ENCODE measurements around the gene KANK4.

Gene KANK4

DNA sequence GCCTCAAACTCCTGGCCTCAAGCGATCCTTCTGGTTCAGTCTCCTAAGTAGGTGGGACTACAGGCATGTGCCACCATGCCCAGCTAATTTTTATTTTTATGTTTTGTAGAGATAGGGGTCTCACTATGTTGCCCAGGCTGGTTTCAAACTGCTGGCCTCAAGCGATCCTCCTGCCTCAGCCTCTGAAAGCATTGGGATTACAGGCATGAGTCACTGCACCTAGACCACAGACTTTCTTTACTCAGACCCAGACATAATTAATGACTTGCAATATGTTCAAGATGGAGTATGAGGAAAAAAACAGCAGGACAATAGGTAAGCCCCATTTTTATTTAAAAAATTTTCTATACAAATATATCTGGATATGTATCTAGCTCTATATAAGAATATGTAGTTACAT is 13.2 kb downstream of the KANK4 start:
- TF ChIP-seq, protein P1, sequence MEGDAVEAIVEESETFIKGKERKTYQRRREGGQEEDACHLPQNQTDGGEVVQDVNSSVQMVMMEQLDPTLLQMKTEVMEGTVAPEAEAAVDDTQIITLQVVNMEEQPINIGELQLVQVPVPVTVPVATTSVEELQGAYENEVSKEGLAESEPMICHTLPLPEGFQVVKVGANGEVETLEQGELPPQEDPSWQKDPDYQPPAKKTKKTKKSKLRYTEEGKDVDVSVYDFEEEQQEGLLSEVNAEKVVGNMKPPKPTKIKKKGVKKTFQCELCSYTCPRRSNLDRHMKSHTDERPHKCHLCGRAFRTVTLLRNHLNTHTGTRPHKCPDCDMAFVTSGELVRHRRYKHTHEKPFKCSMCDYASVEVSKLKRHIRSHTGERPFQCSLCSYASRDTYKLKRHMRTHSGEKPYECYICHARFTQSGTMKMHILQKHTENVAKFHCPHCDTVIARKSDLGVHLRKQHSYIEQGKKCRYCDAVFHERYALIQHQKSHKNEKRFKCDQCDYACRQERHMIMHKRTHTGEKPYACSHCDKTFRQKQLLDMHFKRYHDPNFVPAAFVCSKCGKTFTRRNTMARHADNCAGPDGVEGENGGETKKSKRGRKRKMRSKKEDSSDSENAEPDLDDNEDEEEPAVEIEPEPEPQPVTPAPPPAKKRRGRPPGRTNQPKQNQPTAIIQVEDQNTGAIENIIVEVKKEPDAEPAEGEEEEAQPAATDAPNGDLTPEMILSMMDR (conservative IDR thresholded peaks at IDR 0.05; ENCODE audit: low read length): no peak

DNA sequence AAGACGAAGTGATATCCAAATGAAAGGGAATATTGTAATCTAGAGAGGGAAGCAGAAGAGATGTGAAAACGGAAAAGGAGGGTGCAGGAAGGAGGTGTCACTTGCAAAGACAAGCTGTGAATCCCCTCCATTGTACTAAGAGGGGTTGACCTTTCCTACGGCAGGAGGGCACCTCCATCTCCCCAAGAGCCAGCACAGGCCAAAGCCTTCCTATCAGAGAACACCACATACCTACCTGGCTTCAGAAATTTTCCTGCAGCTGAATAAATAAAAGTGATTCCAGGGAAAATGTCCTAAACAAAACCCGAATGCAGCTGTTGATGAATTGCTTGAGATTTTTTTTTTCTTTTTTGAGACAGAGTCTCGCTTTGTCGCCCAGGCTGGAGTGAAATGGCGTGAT is 14.3 kb downstream of the KANK4 start:
- Histone ChIP-seq H3K36me3 (ENCODE audit: insufficient read depth, low read length) (no peaks in the 10 kb centered on the region), H3K4me2 (ENCODE audit: low read depth, low read length, poor library complexity, severe bottlenecking) (no peak overlapping the region), H2AFZ (ENCODE audit: low read length) (no peak overlapping the region), H3K9me3 (ENCODE audit: insufficient read depth, low read depth, low read length) (no peaks in the 10 kb centered on the region), H3K9me2 (replicated peaks; ENCODE audit: low read depth, low read length) (no peaks in the 10 kb centered on the region), H3K4me1 (ENCODE audit: insufficient read depth, low read length, poor library complexity, severe bottlenecking) (no peaks in the 10 kb centered on the region), H3F3A (ENCODE audit: low read depth) (no peaks in the 10 kb centered on the region), H3K79me2 (ENCODE audit: insufficient read depth, low read length) (no peaks in the 10 kb centered on the region), H3K4me3 (ENCODE audit: low read length, poor library complexity, severe bottlenecking) (no peak overlapping the region), H3K27me3 (ENCODE audit: insufficient read depth, low read length, poor library complexity, severe bottlenecking) (peaks cover 33% of the 10 kb centered on the region), H3K9ac (ENCODE audit: low read depth, low read length, poor library complexity, severe bottlenecking) (no peak overlapping the region), H4K20me1 (ENCODE audit: insufficient read depth, low read length, poor library complexity, severe bottlenecking) (no peaks in the 10 kb centered on the region)
- no peak for TF ChIP-seq EZH2phosphoT487 (IDR thresholded peaks at IDR 0.05; ENCODE audit: borderline replicate concordance)
- TF ChIP-seq, protein P1 (conservative IDR thresholded peaks at IDR 0.05; ENCODE audit: low read length): no peak

More for the DNA sequence above, 13.2 kb downstream of the KANK4 start:
- no peaks in the 10 kb centered on the region for H4K20me1 ChIP-seq (ENCODE audit: insufficient read depth, low read length, poor library complexity, severe bottlenecking)
- H3K4me1 ChIP-seq (ENCODE audit: insufficient read depth, low read length, poor library complexity, severe bottlenecking): peaks cover 2% of the 10 kb centered on the region
- H3K4me2 ChIP-seq (ENCODE audit: low read depth, low read length, poor library complexity, severe bottlenecking): no peak overlapping the region
- H2AFZ ChIP-seq (ENCODE audit: low read length): no peak overlapping the region
- no peaks in the 10 kb centered on the region for H3K36me3 ChIP-seq (ENCODE audit: insufficient read depth, low read length)
- H3K9me3 ChIP-seq (ENCODE audit: insufficient read depth, low read depth, low read length): no peaks in the 10 kb centered on the region
- no peak overlapping the region for H3K9ac ChIP-seq (ENCODE audit: low read depth, low read length, poor library complexity, severe bottlenecking)
- no peak overlapping the region for H3K4me3 ChIP-seq (ENCODE audit: low read length, poor library complexity, severe bottlenecking)
- H3F3A ChIP-seq (ENCODE audit: low read depth): no peaks in the 10 kb centered on the region
- H3K27me3 ChIP-seq (ENCODE audit: insufficient read depth, low read length, poor library complexity, severe bottlenecking): peaks cover 43% of the 10 kb centered on the region
- H3K79me2 ChIP-seq (ENCODE audit: insufficient read depth, low read length): no peaks in the 10 kb centered on the region
- H3K9me2 ChIP-seq (replicated peaks; ENCODE audit: low read depth, low read length): no peaks in the 10 kb centered on the region

DNA sequence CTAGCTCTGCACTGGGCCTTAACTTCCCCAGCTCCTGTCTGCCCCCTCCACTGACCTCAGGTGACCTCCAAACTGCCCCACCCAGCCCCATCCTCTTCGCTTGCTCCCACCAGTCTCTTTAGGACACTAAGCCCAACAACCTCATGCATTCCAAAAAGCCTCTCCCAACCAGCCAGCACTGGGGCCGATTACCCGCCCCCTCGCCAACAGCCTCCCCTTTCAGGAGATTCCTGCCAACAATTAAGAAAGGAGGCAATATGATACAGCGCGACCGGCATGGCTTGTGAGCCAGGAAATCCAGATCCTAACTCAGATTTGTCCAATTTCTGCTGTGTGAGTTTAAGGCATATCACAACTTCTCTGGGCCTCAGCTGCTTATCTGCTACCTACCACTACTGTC is 14.7 kb downstream of the KANK4 start:
- Histone ChIP-seq H3F3A (ENCODE audit: low read depth) (no peaks in the 10 kb centered on the region), H3K27me3 (ENCODE audit: insufficient read depth, low read length, poor library complexity, severe bottlenecking) (peaks cover 33% of the 10 kb centered on the region), H3K9me3 (ENCODE audit: insufficient read depth, low read depth, low read length) (no peaks in the 10 kb centered on the region), H4K20me1 (ENCODE audit: insufficient read depth, low read length, poor library complexity, severe bottlenecking) (no peaks in the 10 kb centered on the region), H3K4me2 (ENCODE audit: low read depth, low read length, poor library complexity, severe bottlenecking) (no peak overlapping the region), H3K9me2 (replicated peaks; ENCODE audit: low read depth, low read length) (no peaks in the 10 kb centered on the region), H3K4me1 (ENCODE audit: insufficient read depth, low read length, poor library complexity, severe bottlenecking) (no peaks in the 10 kb centered on the region), H3K79me2 (ENCODE audit: insufficient read depth, low read length) (no peaks in the 10 kb centered on the region), H3K36me3 (ENCODE audit: insufficient read depth, low read length) (no peaks in the 10 kb centered on the region), H2AFZ (ENCODE audit: low read length) (no peak overlapping the region), H3K9ac (ENCODE audit: low read depth, low read length, poor library complexity, severe bottlenecking) (no peak overlapping the region), H3K4me3 (ENCODE audit: low read length, poor library complexity, severe bottlenecking) (no peak overlapping the region)
- no peak for TF ChIP-seq EZH2phosphoT487 (IDR thresholded peaks at IDR 0.05; ENCODE audit: borderline replicate concordance)
- TF ChIP-seq, protein P1 (conservative IDR thresholded peaks at IDR 0.05; ENCODE audit: low read length): no peak

Measured in Loucy (cell line).